DOHH2 (cell line): ENCODE data around the gene ADCY5.

Experiments
- CTCF ChIP-seq: fragments of 200-600 bp; sonication (generic); IDR thresholded peaks from one replicate; pipeline ENCODE4 v1.5.1; 2014; ENCODE audit warnings: antibody characterized with exemption, mild to moderate bottlenecking, low read depth, low read length; ENCODE audit not compliant: poor library complexity, severe bottlenecking
- EZH2phosphoT487 ChIP-seq: fragments of 200-600 bp; sonication (generic); IDR thresholded peaks from 2 replicates; pipeline ENCODE4 v1.6.1; 2017; ENCODE audit warnings: borderline replicate concordance, mild to moderate bottlenecking, antibody characterized with exemption, low read length, moderate library complexity, mixed read lengths

GRCh38 chr3:123331006-123331405 lies 117.9 kb downstream of the ADCY5 start:
- TF ChIP-seq CTCF, result no peak
- TF ChIP-seq EZH2phosphoT487, result no peak
